H1 (cell line): ENCODE measurements around the gene BEAN1. TPM values are rescaled to one million over a fixed set of nuclear protein-coding genes. Genes with fewer than 3 reads are reported as not detected.
"Not testable (repeated sequence)": the region's sequence is repeated elsewhere in the genome, so short reads cannot be mapped to it uniquely, and the experiment has no call there.

Experiments
- CTCF ChIA-PET: fragments of 300-600 bp; sonication (Branson Sonifier 250); formaldehyde crosslinking; loops from one replicate; lab custom pipeline; 2021; ENCODE audit not compliant: partially characterized antibody; lab: Charles Lee
- POLR2A ChIA-PET: fragments of 300-600 bp; sonication (Branson Sonifier 250); formaldehyde crosslinking; loops from one replicate; lab custom pipeline; 2021; ENCODE audit warnings: inconsistent platforms; ENCODE audit not compliant: partially characterized antibody; lab: Charles Lee
- DNase-seq, 2 experiments: peaks; one replicate each; pipeline versions ENCODE4 v3.0.0 to v3.0.0-alpha.2; 2010 to 2022; ENCODE audit warnings: low spot score in 2 of 2, low read depth in 1 of 2, mixed read lengths in 1 of 2
- FAIRE-seq: peaks from 2 replicates; lab custom pipeline; 2011; peaks lifted over from hg19 to GRCh38; lab: Jason Lieb, UNC
- H2AFZ ChIP-seq: 2 replicates; pipeline ENCODE4 v1.8.1; 2012; ENCODE audit warnings: low read length, inconsistent platforms
- H2AK5ac ChIP-seq: 2 replicates; pipeline ENCODE4 v1.6.1; 2013; ENCODE audit warnings: low read depth, low read length
- H2BK120ac ChIP-seq: replicated peaks from 2 replicates; pipeline ENCODE3; 2013; ENCODE audit warnings: low read depth, low read length, inconsistent platforms
- H2BK12ac ChIP-seq: 2 replicates; pipeline ENCODE4 v1.6.1; 2013; ENCODE audit warnings: low read depth, low read length
- H2BK15ac ChIP-seq: 2 replicates; pipeline ENCODE4 v1.6.1; 2013; ENCODE audit warnings: low read length
- H2BK20ac ChIP-seq: 2 replicates; pipeline ENCODE4 v1.6.1; 2013; ENCODE audit warnings: low read length
- H2BK5ac ChIP-seq: 2 replicates; pipeline ENCODE4 v1.6.1; 2013; ENCODE audit warnings: low read depth, low read length
- H3K14ac ChIP-seq: 2 replicates; pipeline ENCODE4 v1.6.1; 2013; ENCODE audit warnings: inconsistent platforms; ENCODE audit not compliant: insufficient read length
- H3K18ac ChIP-seq: 2 replicates; pipeline ENCODE4 v1.6.1; 2013; ENCODE audit warnings: low read length; ENCODE audit errors: extremely low read depth
- H3K23ac ChIP-seq: 2 replicates; pipeline ENCODE4 v1.6.1; 2013; ENCODE audit warnings: inconsistent platforms; ENCODE audit not compliant: insufficient read length
- H3K23me2 ChIP-seq: 2 replicates; pipeline ENCODE4 v1.6.1; 2013; ENCODE audit warnings: low read depth, low read length
- H3K27ac ChIP-seq: 2 replicates; pipeline ENCODE4 v1.6.1; 2011; ENCODE audit warnings: low read depth, low read length, inconsistent platforms
- H3K27me3 ChIP-seq, 4 experiments: replicated peaks in 1 of 4; 1 replicate in 1 of 4; 2 replicates in 3 of 4; pipeline versions ENCODE4 v1.6.1 to v1.8.1; 2011 to 2013; ENCODE audit warnings: low read length in 3 of 4, mild to moderate bottlenecking in 3 of 4, inconsistent platforms in 2 of 4, mixed read lengths in 2 of 4, moderate library complexity in 1 of 4; ENCODE audit not compliant: control insufficient read depth in 3 of 4, insufficient read depth in 3 of 4; ENCODE audit errors: extremely low read depth in 1 of 4
- H3K36me3 ChIP-seq, 4 experiments: 2 replicates each; pipeline versions ENCODE4 v1.6.1 to v1.8.1; 2011 to 2013; ENCODE audit warnings: mild to moderate bottlenecking in 4 of 4, low read length in 3 of 4, moderate library complexity in 2 of 4, control low read depth in 1 of 4, inconsistent platforms in 1 of 4; ENCODE audit not compliant: insufficient read depth in 4 of 4, control insufficient read depth in 2 of 4
- H3K4ac ChIP-seq: replicated peaks from 2 replicates; pipeline ENCODE3; 2013; ENCODE audit warnings: low read length, low read depth, mixed read lengths, inconsistent platforms; ENCODE audit not compliant: insufficient read length
- H3K4me1 ChIP-seq, 4 experiments: replicated peaks in 1 of 4; 1 replicate in 1 of 4; 2 replicates in 3 of 4; pipeline versions ENCODE4 v1.6.1 to v1.8.1; 2011 to 2013; ENCODE audit warnings: low read length in 3 of 4, inconsistent platforms in 2 of 4, mixed read lengths in 1 of 4; ENCODE audit not compliant: insufficient read depth in 4 of 4, control insufficient read depth in 3 of 4
- H3K4me2 ChIP-seq, 2 experiments: 2 replicates each; pipeline versions ENCODE4 v1.6.1 to v1.8.1; 2011 to 2013; ENCODE audit warnings: low read depth in 2 of 2, low read length in 2 of 2, control low read depth in 1 of 2, inconsistent platforms in 1 of 2, mild to moderate bottlenecking in 1 of 2; ENCODE audit not compliant: insufficient read depth in 1 of 2
- H3K4me3 ChIP-seq, 4 experiments: fragments of 200-600, 300-600 bp in 1 of 4; sonication (generic), shearing (Covaris generic), sonication (Bioruptor Twin) in 1 of 4; 2 replicates each; pipeline versions ENCODE4 v1.5.1 to v1.8.1; 2011 to 2016; ENCODE audit warnings: low read length in 4 of 4, low read depth in 3 of 4, control low read depth in 2 of 4, inconsistent platforms in 2 of 4, mild to moderate bottlenecking in 2 of 4, mixed read lengths in 1 of 4, moderate library complexity in 1 of 4; ENCODE audit not compliant: insufficient read depth in 2 of 4; ENCODE audit errors: extremely low read depth in 1 of 4
- H3K56ac ChIP-seq: replicated peaks from 2 replicates; pipeline ENCODE3; 2013; ENCODE audit warnings: low read depth, mild to moderate bottlenecking, mixed read lengths, low read length, inconsistent platforms; ENCODE audit not compliant: insufficient read length
- H3K79me1 ChIP-seq: 2 replicates; pipeline ENCODE4 v1.6.1; 2013; ENCODE audit warnings: low read depth, low read length, control low read depth
- H3K79me2 ChIP-seq, 2 experiments: 2 replicates each; pipeline versions ENCODE4 v1.6.1 to v1.8.1; 2012 to 2013; ENCODE audit warnings: low read length in 2 of 2, mild to moderate bottlenecking in 2 of 2, inconsistent platforms in 1 of 2; ENCODE audit not compliant: insufficient read depth in 2 of 2, control insufficient read depth in 1 of 2
- H3K9ac ChIP-seq, 4 experiments: replicated peaks in 1 of 4; 1 replicate in 1 of 4; 2 replicates in 3 of 4; pipeline versions ENCODE4 v1.6.1 to v1.8.1; 2011 to 2013; ENCODE audit warnings: low read depth in 3 of 4, low read length in 3 of 4, control low read depth in 2 of 4, mild to moderate bottlenecking in 2 of 4, moderate library complexity in 2 of 4, inconsistent platforms in 1 of 4; ENCODE audit errors: extremely low read depth in 1 of 4
- H3K9me3 ChIP-seq, 2 experiments: 2 replicates each; pipeline versions ENCODE4 v1.6.1 to v1.8.1; 2012 to 2013; ENCODE audit warnings: mild to moderate bottlenecking in 2 of 2, moderate library complexity in 2 of 2, control low read depth in 1 of 2, inconsistent platforms in 1 of 2, low read depth in 1 of 2, low read length in 1 of 2, mixed read lengths in 1 of 2; ENCODE audit not compliant: insufficient read depth in 2 of 2
- H4K20me1 ChIP-seq, 2 experiments: replicated peaks in 1 of 2; 2 replicates each; pipeline versions ENCODE3 to v1.8.1; 2011 to 2013; ENCODE audit warnings: inconsistent platforms in 2 of 2, low read length in 2 of 2, mild to moderate bottlenecking in 1 of 2; ENCODE audit not compliant: insufficient read depth in 2 of 2, control insufficient read depth in 1 of 2
- H4K5ac ChIP-seq: 2 replicates; pipeline ENCODE4 v1.6.1; 2013; ENCODE audit warnings: low read length, low read depth, mixed read lengths, inconsistent platforms; ENCODE audit not compliant: insufficient read length
- H4K8ac ChIP-seq: 2 replicates; pipeline ENCODE4 v1.8.0; 2013; ENCODE audit warnings: mild to moderate bottlenecking, moderate library complexity, low read length, inconsistent platforms; ENCODE audit not compliant: insufficient read depth; ENCODE audit errors: extremely low read depth
- H4K91ac ChIP-seq: replicated peaks from 2 replicates; pipeline ENCODE3; 2013; ENCODE audit warnings: low read length, mixed read lengths, inconsistent platforms; ENCODE audit not compliant: insufficient read length
- WGBS, 2 experiments: shearing (Covaris generic) in 1 of 2; methylation state at CpG; one replicate each; pipeline versions ENCODE4 v1.1.6 to v1.1.7; 2013 to 2015; ENCODE audit warnings: low lambda C conversion rate in 2 of 2, mixed read lengths in 2 of 2, inconsistent platforms in 1 of 2, low coverage in 1 of 2, missing lambda C conversion rate in 1 of 2; ENCODE audit not compliant: insufficient replicate concordance in 2 of 2, insufficient coverage in 1 of 2, insufficient read length in 1 of 2; ENCODE audit errors: extremely low coverage in 1 of 2, missing lambda C conversion rate in 1 of 2; 5-methylcytosine and 5-hydroxymethylcytosine counted together
- polyA plus RNA-seq, 7 experiments: library from polyadenylated mRNA; depleted of rRNA in 3 of 7; stranded (reverse) in 5 of 7; unstranded in 2 of 7; fragments of >200 nt in 5 of 7; fragments of 200-250 nt in 2 of 7; gene quantifications; 1 replicate in 5 of 7; 2 replicates in 1 of 7; 4 replicates in 1 of 7; pipeline versions ENCODE4 v1.2.1 to v1.2.3, GENCODE V29; 2011 to 2013; ENCODE audit warnings: missing spikeins in 2 of 7, mixed read lengths in 2 of 7
- total RNA-seq: library from RNA; stranded (reverse); fragmentation: NEBNext Ultra II Directional; extraction: Animal tissue kit (Norgen Biotek cat#: 25700); gene quantifications from 2 replicates; pipeline ENCODE4 v1.2.1, GENCODE V29; 2021

Gene BEAN1
- total and polyA plus RNA-seq, 2 of the 8 experiments (the other 6 are each of a cell fraction or from before 2014, with no cell fraction given): 0.08 TPM; not detected in 1

GRCh38 chr16:66514391-66514790, 87.3 kb downstream of the BEAN1 start:
- H3K4me3 ChIP-seq, FAIRE-seq: not testable (repeated sequence)
- 86% methylated on average over 11 of the region's 17 CpGs; no CpG with 5 or more reads in 1 of the 2 experiments for WGBS, 2 experiments

More at GRCh38 chr16:66514391-66514790, 87.3 kb downstream of the BEAN1 start:
- H3K4me1 ChIP-seq: peaks cover 8 to 27% (median 15%) of the 10 kb centered on the region in 4 experiments; a peak in 6 of 7 replicates
- H3K9ac ChIP-seq, H4K91ac ChIP-seq, H2BK5ac ChIP-seq, H3K23ac ChIP-seq, H2BK15ac ChIP-seq, H4K20me1 ChIP-seq, H3K9me3 ChIP-seq, DNase-seq, H3K56ac ChIP-seq, H3K4me2 ChIP-seq, CTCF ChIA-PET, H4K8ac ChIP-seq, H3K27me3 ChIP-seq, H3K27ac ChIP-seq, H2BK12ac ChIP-seq, H2BK20ac ChIP-seq, H3K23me2 ChIP-seq, H2BK120ac ChIP-seq, H3K4ac ChIP-seq, H3K79me1 ChIP-seq, H4K5ac ChIP-seq, H2AFZ ChIP-seq, H3K14ac ChIP-seq, POLR2A ChIA-PET, H3K36me3 ChIP-seq, H2AK5ac ChIP-seq, H3K79me2 ChIP-seq, H3K18ac ChIP-seq: not testable (repeated sequence)
